Ishikawa (cell line): ENCODE measurements around the gene CWC15.

Experiments used
- CEBPB ChIP-seq: IDR thresholded peaks from 2 replicates; pipeline ENCODE4 v1.6.1; 2012
- CREB1 ChIP-seq: IDR thresholded peaks from 2 replicates; pipeline ENCODE4 v1.6.1; 2012; ENCODE audit warnings: low read depth
- EGR1 ChIP-seq: IDR thresholded peaks from 2 replicates; pipeline ENCODE4 v1.6.1; 2012
- EP300 ChIP-seq: IDR thresholded peaks from 2 replicates; pipeline ENCODE4 v1.6.1; 2012; ENCODE audit warnings: borderline replicate concordance
- FOXM1 ChIP-seq: IDR thresholded peaks from 2 replicates; pipeline ENCODE4 v1.6.1; 2012; ENCODE audit warnings: low read depth, borderline replicate concordance
- NFIC ChIP-seq: IDR thresholded peaks from 2 replicates; pipeline ENCODE4 v1.6.1; 2012
- RAD21 ChIP-seq: IDR thresholded peaks from 2 replicates; pipeline ENCODE4 v1.6.1; 2012; ENCODE audit warnings: low read depth
- TAF1 ChIP-seq: IDR thresholded peaks from 2 replicates; pipeline ENCODE4 v1.6.1; 2012; ENCODE audit warnings: low read depth, mild to moderate bottlenecking
- TCF12 ChIP-seq: IDR thresholded peaks from 2 replicates; pipeline ENCODE4 v1.6.1; 2012; ENCODE audit warnings: low read depth
- TEAD4 ChIP-seq: IDR thresholded peaks from 2 replicates; pipeline ENCODE4 v1.6.1; 2012
- YY1 ChIP-seq: IDR thresholded peaks from 2 replicates; pipeline ENCODE4 v1.6.1; 2012; ENCODE audit warnings: low read depth
- ZBTB7A ChIP-seq: IDR thresholded peaks from 2 replicates; pipeline ENCODE4 v1.6.1; 2012; ENCODE audit warnings: low read depth
- TF ChIP-seq, protein P1 (sequence below): IDR thresholded peaks from 2 replicates; pipeline ENCODE4 v1.6.1; 2012
- TF ChIP-seq, protein P2 (sequence below): IDR thresholded peaks from 2 replicates; pipeline ENCODE4 v1.6.1; 2012; ENCODE audit warnings: low read depth, mild to moderate bottlenecking
- TF ChIP-seq, protein P3 (sequence below): IDR thresholded peaks from 2 replicates; pipeline ENCODE4 v1.6.1; 2012

CWC15 gene

DNA sequence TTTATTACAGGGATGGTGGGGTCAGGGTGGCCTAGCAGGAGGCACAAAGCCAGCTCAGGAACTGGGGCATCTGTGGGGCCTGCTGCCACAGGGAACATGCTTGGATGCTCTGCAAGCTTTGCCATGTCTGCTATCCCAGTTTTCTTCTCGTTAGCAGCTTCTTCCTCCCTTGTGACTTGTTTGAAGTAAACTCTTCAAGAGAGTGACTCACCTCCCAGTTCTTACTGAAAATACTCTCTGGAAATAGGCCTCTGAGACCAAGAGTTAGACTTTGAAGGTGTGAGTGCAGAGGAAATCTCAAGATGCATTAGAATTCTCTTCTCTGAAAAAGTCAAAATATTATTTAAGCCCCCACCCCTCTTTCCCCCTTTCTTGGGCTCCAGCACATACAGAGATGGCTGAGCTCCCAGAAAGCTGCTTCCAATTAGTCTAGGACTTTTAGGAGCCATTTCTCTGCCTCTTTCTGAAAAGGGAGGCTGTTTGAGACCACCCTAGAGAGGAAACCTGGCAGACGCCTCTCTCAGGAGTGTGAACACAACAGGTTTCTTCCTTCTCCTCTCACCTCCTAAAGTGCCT lies 15.1 kb downstream of the CWC15 start:
- TF ChIP-seq, protein P1, sequence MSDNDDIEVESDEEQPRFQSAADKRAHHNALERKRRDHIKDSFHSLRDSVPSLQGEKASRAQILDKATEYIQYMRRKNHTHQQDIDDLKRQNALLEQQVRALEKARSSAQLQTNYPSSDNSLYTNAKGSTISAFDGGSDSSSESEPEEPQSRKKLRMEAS: no peak
- no peak for TF ChIP-seq NFIC
- no peak for TF ChIP-seq ZBTB7A
- TF ChIP-seq TEAD4: no peak
- TF ChIP-seq YY1: no peak
- no peak for TF ChIP-seq TAF1

DNA sequence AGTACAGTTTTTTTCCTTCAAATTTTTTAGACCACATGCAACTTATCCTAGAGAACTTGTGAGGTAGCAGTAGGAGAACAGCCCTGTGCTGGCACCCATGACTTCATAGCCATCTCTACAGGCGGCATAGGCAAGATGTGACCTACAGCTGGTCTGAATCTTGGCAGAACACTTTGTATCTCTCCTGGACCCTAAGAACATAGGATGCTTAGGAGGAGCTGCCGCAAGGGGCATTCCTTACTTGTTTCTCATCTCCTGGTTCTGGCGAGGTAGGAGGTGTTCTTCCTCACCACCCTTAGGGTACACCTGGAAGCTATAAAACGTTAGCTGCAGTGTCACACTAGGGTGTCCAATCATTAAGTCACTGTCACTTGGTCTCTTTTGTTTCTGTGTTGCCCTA lies 16.4 kb downstream of the CWC15 start:
- TF ChIP-seq RAD21 (no peak), FOXM1 (no peak), TAF1 (no peak), TEAD4 (no peak), TCF12 (no peak), CREB1 (no peak), CEBPB (no peak)
- TF ChIP-seq, protein P1: no peak

DNA sequence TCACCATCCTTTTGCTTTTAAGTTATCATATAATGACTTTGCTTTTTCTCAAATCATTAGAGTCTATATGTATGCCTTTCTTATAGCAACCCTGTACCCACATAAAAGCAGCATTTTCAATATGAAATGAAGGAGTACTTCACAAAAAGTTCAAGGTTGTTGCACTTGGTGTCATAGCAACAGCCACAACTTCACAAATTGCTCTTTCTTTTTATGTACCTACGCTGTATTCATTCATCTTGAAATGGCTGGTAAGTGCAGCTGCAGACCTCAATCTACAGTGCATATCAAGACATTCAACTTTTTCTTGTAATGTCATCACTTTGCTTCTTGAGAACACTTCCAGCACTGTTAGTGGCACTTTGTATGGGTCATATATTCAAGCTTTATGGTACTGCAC lies 18.6 kb downstream of the CWC15 start:
- TF ChIP-seq NFIC: no peak
- no peak for TF ChIP-seq TCF12
- TF ChIP-seq, protein P2, sequence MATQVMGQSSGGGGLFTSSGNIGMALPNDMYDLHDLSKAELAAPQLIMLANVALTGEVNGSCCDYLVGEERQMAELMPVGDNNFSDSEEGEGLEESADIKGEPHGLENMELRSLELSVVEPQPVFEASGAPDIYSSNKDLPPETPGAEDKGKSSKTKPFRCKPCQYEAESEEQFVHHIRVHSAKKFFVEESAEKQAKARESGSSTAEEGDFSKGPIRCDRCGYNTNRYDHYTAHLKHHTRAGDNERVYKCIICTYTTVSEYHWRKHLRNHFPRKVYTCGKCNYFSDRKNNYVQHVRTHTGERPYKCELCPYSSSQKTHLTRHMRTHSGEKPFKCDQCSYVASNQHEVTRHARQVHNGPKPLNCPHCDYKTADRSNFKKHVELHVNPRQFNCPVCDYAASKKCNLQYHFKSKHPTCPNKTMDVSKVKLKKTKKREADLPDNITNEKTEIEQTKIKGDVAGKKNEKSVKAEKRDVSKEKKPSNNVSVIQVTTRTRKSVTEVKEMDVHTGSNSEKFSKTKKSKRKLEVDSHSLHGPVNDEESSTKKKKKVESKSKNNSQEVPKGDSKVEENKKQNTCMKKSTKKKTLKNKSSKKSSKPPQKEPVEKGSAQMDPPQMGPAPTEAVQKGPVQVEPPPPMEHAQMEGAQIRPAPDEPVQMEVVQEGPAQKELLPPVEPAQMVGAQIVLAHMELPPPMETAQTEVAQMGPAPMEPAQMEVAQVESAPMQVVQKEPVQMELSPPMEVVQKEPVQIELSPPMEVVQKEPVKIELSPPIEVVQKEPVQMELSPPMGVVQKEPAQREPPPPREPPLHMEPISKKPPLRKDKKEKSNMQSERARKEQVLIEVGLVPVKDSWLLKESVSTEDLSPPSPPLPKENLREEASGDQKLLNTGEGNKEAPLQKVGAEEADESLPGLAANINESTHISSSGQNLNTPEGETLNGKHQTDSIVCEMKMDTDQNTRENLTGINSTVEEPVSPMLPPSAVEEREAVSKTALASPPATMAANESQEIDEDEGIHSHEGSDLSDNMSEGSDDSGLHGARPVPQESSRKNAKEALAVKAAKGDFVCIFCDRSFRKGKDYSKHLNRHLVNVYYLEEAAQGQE: no peak
- no peak for TF ChIP-seq FOXM1
- no peak for TF ChIP-seq TAF1
- TF ChIP-seq RAD21: no peak
- no peak for TF ChIP-seq EP300
- no peak for TF ChIP-seq ZBTB7A
- TF ChIP-seq, protein P1: no peak
- no peak for TF ChIP-seq EGR1
- TF ChIP-seq CREB1: no peak
- TF ChIP-seq TEAD4: no peak

DNA sequence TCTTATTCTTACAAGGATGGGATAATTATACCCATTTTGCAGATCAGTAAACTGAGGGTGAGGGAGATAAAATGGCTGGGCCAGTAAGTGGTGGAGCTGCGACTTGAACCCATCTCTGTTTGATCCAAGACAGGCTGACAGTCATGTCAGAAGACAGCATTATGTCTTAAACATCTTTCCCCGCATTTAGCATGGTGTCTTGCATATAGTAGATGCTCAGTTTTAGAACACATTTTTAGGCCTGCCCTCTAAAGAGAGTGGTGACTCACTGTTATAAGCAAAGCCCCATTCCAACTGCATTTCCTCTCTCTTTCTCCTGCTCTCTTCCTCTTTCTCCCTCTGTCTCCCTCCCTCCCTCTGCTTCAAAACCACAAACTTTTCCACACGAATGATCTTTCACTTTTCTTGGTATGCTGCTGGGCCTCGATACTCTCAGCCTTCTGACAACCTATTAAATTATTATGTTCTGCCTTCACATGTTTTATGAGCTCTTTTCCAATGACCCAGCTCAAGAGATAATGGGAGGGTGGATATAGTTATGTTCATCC lies 25.2 kb downstream of the CWC15 start:
- TF ChIP-seq YY1 (no peak), ZBTB7A (no peak), FOXM1 (no peak; the same call in 1 of the 2 replicates), TAF1 (no peak), NFIC (peak; percentile 38; the same call in 1 of the 2 replicates), TCF12 (no peak), TEAD4 (peak; percentile 55; the same call in 1 of the 2 replicates), CEBPB (no peak), CREB1 (no peak), EGR1 (no peak), EP300 (peak; percentile 72), RAD21 (no peak)
- TF ChIP-seq, protein P2: no peak
- TF ChIP-seq, protein P1: no peak
- TF ChIP-seq, protein P3, sequence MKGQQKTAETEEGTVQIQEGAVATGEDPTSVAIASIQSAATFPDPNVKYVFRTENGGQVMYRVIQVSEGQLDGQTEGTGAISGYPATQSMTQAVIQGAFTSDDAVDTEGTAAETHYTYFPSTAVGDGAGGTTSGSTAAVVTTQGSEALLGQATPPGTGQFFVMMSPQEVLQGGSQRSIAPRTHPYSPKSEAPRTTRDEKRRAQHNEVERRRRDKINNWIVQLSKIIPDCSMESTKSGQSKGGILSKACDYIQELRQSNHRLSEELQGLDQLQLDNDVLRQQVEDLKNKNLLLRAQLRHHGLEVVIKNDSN: no peak

DNA sequence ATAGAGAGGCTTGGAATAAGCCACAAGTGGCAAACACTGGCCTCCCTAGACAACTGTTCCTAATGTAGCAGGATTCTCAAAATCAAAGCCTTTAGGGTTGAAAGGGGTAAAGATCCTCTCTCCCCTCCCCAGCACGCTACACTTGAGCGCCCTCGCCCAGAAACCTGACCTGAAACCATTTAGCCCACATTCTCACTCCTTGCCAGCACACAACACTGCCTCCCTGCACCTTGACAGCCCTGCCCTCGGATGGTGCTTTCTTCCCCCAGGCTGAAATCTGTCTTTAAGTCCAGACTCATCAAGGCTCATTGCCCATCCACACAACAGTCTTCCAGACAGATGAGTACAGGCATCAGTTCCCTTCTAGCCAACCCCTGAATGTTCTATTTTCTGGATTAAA lies 26.5 kb downstream of the CWC15 start:
- TF ChIP-seq EP300 (no peak), FOXM1 (no peak), YY1 (no peak), TCF12 (no peak), TAF1 (no peak)
- TF ChIP-seq, protein P2: no peak
- TF ChIP-seq, protein P3: no peak
